Endothelial cell of umbilical vein (primary cell): ENCODE results near the gene RPE. TPM values are rescaled to one million over a fixed set of nuclear protein-coding genes. Genes with fewer than 3 reads are reported as not detected.

Source experiments
- BruUV-seq: library from RNA; stranded (reverse); fragments of 400-500 nt; replicated peaks from 2 replicates; lab custom pipeline; 2021; lab: Mats Ljungman, UMichigan
- CTCF ChIA-PET: fragments of 300-600, 350-600 bp; sonication (Branson Sonifier 250); formaldehyde crosslinking; loops from one replicate; lab custom pipeline; 2021; ENCODE audit warnings: antibody characterized with exemption, inconsistent platforms; lab: Charles Lee
- POLR2A ChIA-PET: fragments of 300-600, 350-600 bp; sonication (Branson Sonifier 250); formaldehyde crosslinking; loops from one replicate; lab custom pipeline; 2021; ENCODE audit warnings: antibody characterized with exemption, inconsistent platforms; lab: Charles Lee
- DNase-seq: peaks from one replicate; pipeline ENCODE4 v3.0.0-alpha.2; 2011; ENCODE audit warnings: low read depth, low spot score
- FAIRE-seq: peaks from 2 replicates; lab custom pipeline; 2011; peaks lifted over from hg19 to GRCh38; lab: Jason Lieb, UNC
- H2AFZ ChIP-seq: 2 replicates; pipeline ENCODE4 v1.6.0; 2012; ENCODE audit warnings: low read depth, low read length, control low read depth, inconsistent platforms
- H3K27ac ChIP-seq: 2 replicates; pipeline ENCODE4 v1.5.1; 2011; ENCODE audit warnings: low read depth, mild to moderate bottlenecking, control low read depth, low read length, moderate library complexity; ENCODE audit not compliant: insufficient read depth
- H3K27me3 ChIP-seq, 2 experiments: 2 replicates each; pipeline versions ENCODE4 v1.6.0 to v1.6.1; 2011; ENCODE audit warnings: low read length in 2 of 2, mixed read lengths in 1 of 2; ENCODE audit not compliant: control insufficient read depth in 2 of 2, insufficient read depth in 2 of 2
- H3K36me3 ChIP-seq, 2 experiments: 2 replicates in 1 of 2; 3 replicates in 1 of 2; pipeline ENCODE4 v1.5.1; 2011; ENCODE audit warnings: low read length in 2 of 2, mild to moderate bottlenecking in 1 of 2, moderate library complexity in 1 of 2; ENCODE audit not compliant: control insufficient read depth in 2 of 2, insufficient read depth in 2 of 2; ENCODE audit errors: extremely low read depth in 1 of 2
- H3K4me1 ChIP-seq: 3 replicates; pipeline ENCODE4 v1.5.1; 2011; ENCODE audit warnings: mild to moderate bottlenecking, low read length; ENCODE audit not compliant: control insufficient read depth, insufficient read depth; ENCODE audit errors: extremely low read depth
- H3K4me2 ChIP-seq: 2 replicates; pipeline ENCODE4 v1.6.1; 2011; ENCODE audit warnings: low read length, control low read depth, mixed read lengths; ENCODE audit not compliant: insufficient read depth
- H3K4me3 ChIP-seq, 3 experiments: fragments of 200-600 bp in 1 of 3; sonication (generic), shearing (Covaris generic) in 1 of 3; replicated peaks in 1 of 3; 2 replicates each; pipeline ENCODE4 v1.5.1; 2011 to 2016; ENCODE audit warnings: control low read depth in 3 of 3, low read length in 3 of 3, mild to moderate bottlenecking in 2 of 3, inconsistent platforms in 1 of 3, low read depth in 1 of 3, moderate library complexity in 1 of 3; ENCODE audit not compliant: insufficient read depth in 1 of 3
- H3K79me2 ChIP-seq: 2 replicates; pipeline ENCODE4 v1.6.0; 2012; ENCODE audit warnings: low read length, inconsistent platforms; ENCODE audit not compliant: control insufficient read depth, insufficient read depth
- H3K9ac ChIP-seq: replicated peaks from 2 replicates; pipeline ENCODE3; 2011; ENCODE audit warnings: low read length, control low read depth; ENCODE audit not compliant: insufficient read depth; ENCODE audit errors: extremely low read depth
- H3K9me1 ChIP-seq: replicated peaks from 3 replicates; pipeline ENCODE4 v1.6.0; 2011; ENCODE audit warnings: mild to moderate bottlenecking, low read length; ENCODE audit not compliant: control insufficient read depth, insufficient read depth; ENCODE audit errors: extremely low read depth
- H3K9me3 ChIP-seq: replicated peaks from 2 replicates; pipeline ENCODE4 v1.5.1; 2012; ENCODE audit warnings: low read length, inconsistent platforms; ENCODE audit not compliant: control insufficient read depth, insufficient read depth
- H4K20me1 ChIP-seq: replicated peaks from 2 replicates; pipeline ENCODE3; 2011; ENCODE audit warnings: mild to moderate bottlenecking, low read length; ENCODE audit not compliant: control insufficient read depth, insufficient read depth; ENCODE audit errors: extremely low read depth
- FOS ChIP-seq: IDR thresholded peaks from 2 replicates; pipeline ENCODE4 v1.6.1; 2011; ENCODE audit warnings: mild to moderate bottlenecking, low read length, moderate library complexity, borderline replicate concordance; ENCODE audit not compliant: insufficient read depth
- GATA2 ChIP-seq: IDR thresholded peaks from 2 replicates; pipeline ENCODE4 v1.7.0; 2011; ENCODE audit warnings: low read depth, mild to moderate bottlenecking, moderate library complexity, mixed read lengths, low read length; ENCODE audit not compliant: insufficient read length, insufficient read depth
- MAX ChIP-seq: IDR thresholded peaks from 2 replicates; pipeline ENCODE4 v1.6.1; 2011; ENCODE audit not compliant: insufficient read depth, insufficient read length
- MYC ChIP-seq: IDR thresholded peaks from one replicate; pipeline ENCODE4 v1.6.1; 2011; ENCODE audit warnings: mild to moderate bottlenecking, low read depth, low read length
- POLR2A ChIP-seq: IDR thresholded peaks from 2 replicates; pipeline ENCODE4 v1.6.1; 2012; ENCODE audit warnings: low read depth, mild to moderate bottlenecking, control low read depth, low read length
- dilution Hi-C: fragments of 300-500 bp; cut with MboI; formaldehyde crosslinking; loops from one replicate; pipeline ENCODE4 v1.15.0; 2019; ENCODE audit warnings: low sequenced_read_pairs; ENCODE audit not compliant: extremely low pct_ligation_motif_present
- intact Hi-C: fragments of 100-400 bp; cut with micrococcal nuclease; formaldehyde crosslinking; loops from one replicate; pipeline ENCODE4 v1.10.0; 2022
- polyA plus RNA-seq, 4 experiments: library from polyadenylated mRNA; depleted of rRNA in 3 of 4; stranded (reverse) in 3 of 4; unstranded in 1 of 4; fragments of >200 nt; gene quantifications; 2 replicates each; pipeline versions ENCODE4 v1.2.1 to v1.2.3, GENCODE V29; 2011 to 2012; ENCODE audit warnings: missing spikeins in 1 of 4
- total RNA-seq: library from RNA; stranded (reverse); gene quantifications from 2 replicates; pipeline ENCODE4 v1.2.3, GENCODE V29; 2021
- TF ChIP-seq, protein P1 (sequence below), 2 donors: IDR thresholded peaks; 1 replicate in 1 of 2; 2 replicates in 1 of 2; pipeline ENCODE4 v1.5.1; 2011; ENCODE audit warnings: low read length in 2 of 2, mild to moderate bottlenecking in 2 of 2, moderate library complexity in 2 of 2, control low read depth in 1 of 2, inconsistent platforms in 1 of 2, low read depth in 1 of 2; ENCODE audit not compliant: insufficient read depth in 1 of 2; ENCODE audit errors: extremely low read depth in 1 of 2

Gene RPE
- total and polyA plus RNA-seq, 2 donors (not counting 3 experiments of a cell fraction or from before 2014, with no cell fraction given) = 60.7 to 97.4 TPM

GRCh38 chr2:209958016-209958415, 44.4 kb upstream of the RPE start:
- Histone ChIP-seq H3K9me3 (no peaks in the 10 kb centered on the region), H3K4me2 (no peak overlapping the region), H2AFZ (no peak overlapping the region), H4K20me1 (no peaks in the 10 kb centered on the region), H3K36me3 (no peaks in the 10 kb centered on the region), H3K27ac (no peak overlapping the region), H3K4me3 (no peak overlapping the region), H3K4me1 (no peaks in the 10 kb centered on the region), H3K9ac (no peak overlapping the region), H3K79me2 (no peaks in the 10 kb centered on the region), H3K9me1 (no peaks in the 10 kb centered on the region), H3K27me3 (peaks cover 2 to 8% of the 10 kb centered on the region in 2 experiments)
- no TSS peak for BruUV-seq
- ChIA-PET CTCF (interaction anchor here (0.6 to 2.2 kb wide), 6 partner anchors 11 to 627 kb away, joined by 3 to 10 read pairs (median 4); no protein-coding TSS in a partner anchor), POLR2A (no interaction called here)
- dilution Hi-C loops (no loop called here), intact Hi-C loops (no loop called here)
- TF ChIP-seq, protein P1, sequence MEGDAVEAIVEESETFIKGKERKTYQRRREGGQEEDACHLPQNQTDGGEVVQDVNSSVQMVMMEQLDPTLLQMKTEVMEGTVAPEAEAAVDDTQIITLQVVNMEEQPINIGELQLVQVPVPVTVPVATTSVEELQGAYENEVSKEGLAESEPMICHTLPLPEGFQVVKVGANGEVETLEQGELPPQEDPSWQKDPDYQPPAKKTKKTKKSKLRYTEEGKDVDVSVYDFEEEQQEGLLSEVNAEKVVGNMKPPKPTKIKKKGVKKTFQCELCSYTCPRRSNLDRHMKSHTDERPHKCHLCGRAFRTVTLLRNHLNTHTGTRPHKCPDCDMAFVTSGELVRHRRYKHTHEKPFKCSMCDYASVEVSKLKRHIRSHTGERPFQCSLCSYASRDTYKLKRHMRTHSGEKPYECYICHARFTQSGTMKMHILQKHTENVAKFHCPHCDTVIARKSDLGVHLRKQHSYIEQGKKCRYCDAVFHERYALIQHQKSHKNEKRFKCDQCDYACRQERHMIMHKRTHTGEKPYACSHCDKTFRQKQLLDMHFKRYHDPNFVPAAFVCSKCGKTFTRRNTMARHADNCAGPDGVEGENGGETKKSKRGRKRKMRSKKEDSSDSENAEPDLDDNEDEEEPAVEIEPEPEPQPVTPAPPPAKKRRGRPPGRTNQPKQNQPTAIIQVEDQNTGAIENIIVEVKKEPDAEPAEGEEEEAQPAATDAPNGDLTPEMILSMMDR (IDR thresholded peaks at IDR 0.05; ENCODE audit: extremely low read depth in 1 of 2, insufficient read depth in 1 of 2, low read depth in 1 of 2, low read length in 2 of 2) = no peak
- TF ChIP-seq MAX (no peak), FOS (no peak), MYC (no peak), POLR2A (no peak), GATA2 (no peak)
- FAIRE-seq (no peak), DNase-seq (no peak)
